ENCODE data around the gene MORN5. TPM values are rescaled to one million over a fixed set of nuclear protein-coding genes. Genes with fewer than 3 reads are reported as not detected.

The MORN5 gene
- total RNA-seq, 1 experiment from 2014 or later = not detected

DNA sequence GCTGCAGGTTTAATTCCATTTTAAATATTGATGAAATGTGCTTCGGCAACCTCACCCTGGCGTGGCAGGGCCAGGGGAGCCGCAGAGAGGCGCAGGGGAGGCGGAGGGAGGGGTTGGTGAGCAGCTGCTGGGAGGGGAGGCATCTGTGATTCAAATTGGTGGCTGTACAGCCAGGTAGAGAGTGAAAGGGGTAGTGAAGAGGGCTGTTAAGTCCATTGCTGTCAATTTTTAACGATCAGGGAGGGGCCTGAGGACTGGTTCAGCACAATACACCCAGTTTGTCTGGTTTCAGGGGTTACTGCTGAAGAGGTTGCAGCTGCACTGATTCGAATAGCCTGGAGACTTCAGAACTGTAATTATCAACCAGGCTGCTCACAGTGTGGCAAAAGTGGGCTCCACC, 37.7 kb downstream of the MORN5 start:
- DNase-seq (ENCODE audit: low read depth, low spot score) = no peak
- BruUV-seq (replicated peaks) = no TSS peak
- no peak for ATAC-seq
- in situ Hi-C loops (cut with HindIII; ENCODE audit: low pct_unique_long_range_greater_than_20kb, low sequenced_read_pairs) (no loop called here), intact Hi-C loops (cut with micrococcal nuclease; ENCODE audit: unreplicated experiment) (no loop called here)
- TF ChIP-seq, protein P1, sequence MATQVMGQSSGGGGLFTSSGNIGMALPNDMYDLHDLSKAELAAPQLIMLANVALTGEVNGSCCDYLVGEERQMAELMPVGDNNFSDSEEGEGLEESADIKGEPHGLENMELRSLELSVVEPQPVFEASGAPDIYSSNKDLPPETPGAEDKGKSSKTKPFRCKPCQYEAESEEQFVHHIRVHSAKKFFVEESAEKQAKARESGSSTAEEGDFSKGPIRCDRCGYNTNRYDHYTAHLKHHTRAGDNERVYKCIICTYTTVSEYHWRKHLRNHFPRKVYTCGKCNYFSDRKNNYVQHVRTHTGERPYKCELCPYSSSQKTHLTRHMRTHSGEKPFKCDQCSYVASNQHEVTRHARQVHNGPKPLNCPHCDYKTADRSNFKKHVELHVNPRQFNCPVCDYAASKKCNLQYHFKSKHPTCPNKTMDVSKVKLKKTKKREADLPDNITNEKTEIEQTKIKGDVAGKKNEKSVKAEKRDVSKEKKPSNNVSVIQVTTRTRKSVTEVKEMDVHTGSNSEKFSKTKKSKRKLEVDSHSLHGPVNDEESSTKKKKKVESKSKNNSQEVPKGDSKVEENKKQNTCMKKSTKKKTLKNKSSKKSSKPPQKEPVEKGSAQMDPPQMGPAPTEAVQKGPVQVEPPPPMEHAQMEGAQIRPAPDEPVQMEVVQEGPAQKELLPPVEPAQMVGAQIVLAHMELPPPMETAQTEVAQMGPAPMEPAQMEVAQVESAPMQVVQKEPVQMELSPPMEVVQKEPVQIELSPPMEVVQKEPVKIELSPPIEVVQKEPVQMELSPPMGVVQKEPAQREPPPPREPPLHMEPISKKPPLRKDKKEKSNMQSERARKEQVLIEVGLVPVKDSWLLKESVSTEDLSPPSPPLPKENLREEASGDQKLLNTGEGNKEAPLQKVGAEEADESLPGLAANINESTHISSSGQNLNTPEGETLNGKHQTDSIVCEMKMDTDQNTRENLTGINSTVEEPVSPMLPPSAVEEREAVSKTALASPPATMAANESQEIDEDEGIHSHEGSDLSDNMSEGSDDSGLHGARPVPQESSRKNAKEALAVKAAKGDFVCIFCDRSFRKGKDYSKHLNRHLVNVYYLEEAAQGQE (IDR thresholded peaks at IDR 0.05; ENCODE audit: insufficient read depth in 1 of 2, low read depth in 2 of 2, low read length in 1 of 2) = no peak
- TF ChIP-seq, protein P2, sequence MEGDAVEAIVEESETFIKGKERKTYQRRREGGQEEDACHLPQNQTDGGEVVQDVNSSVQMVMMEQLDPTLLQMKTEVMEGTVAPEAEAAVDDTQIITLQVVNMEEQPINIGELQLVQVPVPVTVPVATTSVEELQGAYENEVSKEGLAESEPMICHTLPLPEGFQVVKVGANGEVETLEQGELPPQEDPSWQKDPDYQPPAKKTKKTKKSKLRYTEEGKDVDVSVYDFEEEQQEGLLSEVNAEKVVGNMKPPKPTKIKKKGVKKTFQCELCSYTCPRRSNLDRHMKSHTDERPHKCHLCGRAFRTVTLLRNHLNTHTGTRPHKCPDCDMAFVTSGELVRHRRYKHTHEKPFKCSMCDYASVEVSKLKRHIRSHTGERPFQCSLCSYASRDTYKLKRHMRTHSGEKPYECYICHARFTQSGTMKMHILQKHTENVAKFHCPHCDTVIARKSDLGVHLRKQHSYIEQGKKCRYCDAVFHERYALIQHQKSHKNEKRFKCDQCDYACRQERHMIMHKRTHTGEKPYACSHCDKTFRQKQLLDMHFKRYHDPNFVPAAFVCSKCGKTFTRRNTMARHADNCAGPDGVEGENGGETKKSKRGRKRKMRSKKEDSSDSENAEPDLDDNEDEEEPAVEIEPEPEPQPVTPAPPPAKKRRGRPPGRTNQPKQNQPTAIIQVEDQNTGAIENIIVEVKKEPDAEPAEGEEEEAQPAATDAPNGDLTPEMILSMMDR (IDR thresholded peaks at IDR 0.05) = no peak
- no peak for TF ChIP-seq TCF7L2 (IDR thresholded peaks at IDR 0.05; ENCODE audit: low read depth, low read length)
- TF ChIP-seq SIN3A (IDR thresholded peaks at IDR 0.05; ENCODE audit: borderline replicate concordance, insufficient read depth, low read depth, low read length) = no peak
- no peak for TF ChIP-seq POLR2AphosphoS5 (IDR thresholded peaks at IDR 0.05; ENCODE audit: low read depth, low read length)
- Histone ChIP-seq H3K27me3 (ENCODE audit: control insufficient read depth, insufficient read depth, low read length) (no peaks in the 10 kb centered on the region), H3K36me3 (ENCODE audit: control insufficient read depth, insufficient read depth, low read length) (no peaks in the 10 kb centered on the region), H3K9me3 (ENCODE audit: control insufficient read depth, insufficient read depth, low read depth, low read length) (no peaks in the 10 kb centered on the region), H3K4me1 (ENCODE audit: control insufficient read depth, insufficient read depth, low read length) (no peaks in the 10 kb centered on the region), H3K4me3 (ENCODE audit: low read depth in 2 of 2, low read length in 2 of 2) (no peak overlapping the region), H3K27ac (ENCODE audit: low read length) (no peak overlapping the region)
- CTCF ChIA-PET = no interaction called here
- POLR2A ChIA-PET = no interaction called here

DNA sequence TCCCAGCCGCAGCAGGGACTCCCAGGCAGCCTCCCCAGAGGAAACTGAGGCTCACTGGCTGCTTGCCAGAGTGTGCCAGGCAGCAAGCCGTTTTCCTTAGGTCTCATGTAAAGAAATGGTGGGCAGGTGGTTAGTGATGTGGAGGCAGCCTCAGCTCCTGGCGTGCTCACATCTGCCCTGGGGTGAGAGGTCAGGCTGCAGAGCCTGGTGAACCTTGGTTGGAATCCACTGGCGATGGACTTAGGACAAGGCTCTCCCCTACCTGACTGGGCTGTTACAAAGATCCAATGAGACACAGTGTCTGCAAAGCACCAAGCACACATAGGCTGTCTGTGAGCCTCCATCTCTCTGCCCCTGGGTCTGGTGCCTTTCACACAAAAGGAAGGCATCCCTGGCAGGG, 38.2 kb downstream of the MORN5 start:
- TF ChIP-seq, protein P2 (IDR thresholded peaks at IDR 0.05) = no peak
- TF ChIP-seq, protein P1 (IDR thresholded peaks at IDR 0.05; ENCODE audit: insufficient read depth in 1 of 2, low read depth in 2 of 2, low read length in 1 of 2) = no peak
- TF ChIP-seq POLR2AphosphoS5 (IDR thresholded peaks at IDR 0.05; ENCODE audit: low read depth, low read length) = no peak
- no peak for TF ChIP-seq TCF7L2 (IDR thresholded peaks at IDR 0.05; ENCODE audit: low read depth, low read length)
- TF ChIP-seq SIN3A (IDR thresholded peaks at IDR 0.05; ENCODE audit: borderline replicate concordance, insufficient read depth, low read depth, low read length) = no peak

More for the DNA sequence above, 38.2 kb downstream of the MORN5 start:
- ATAC-seq = no peak
- Histone ChIP-seq H3K9me3 (ENCODE audit: control insufficient read depth, insufficient read depth, low read depth, low read length) (no peaks in the 10 kb centered on the region), H3K27me3 (ENCODE audit: control insufficient read depth, insufficient read depth, low read length) (no peaks in the 10 kb centered on the region), H3K27ac (ENCODE audit: low read length) (no peak overlapping the region), H3K4me3 (ENCODE audit: low read depth in 2 of 2, low read length in 2 of 2) (no peak overlapping the region), H3K4me1 (ENCODE audit: control insufficient read depth, insufficient read depth, low read length) (no peaks in the 10 kb centered on the region), H3K36me3 (ENCODE audit: control insufficient read depth, insufficient read depth, low read length) (no peaks in the 10 kb centered on the region)
- ChIA-PET CTCF (no interaction called here), POLR2A (no interaction called here)
- in situ Hi-C loops (cut with HindIII; ENCODE audit: low pct_unique_long_range_greater_than_20kb, low sequenced_read_pairs) (no loop called here), intact Hi-C loops (cut with micrococcal nuclease; ENCODE audit: unreplicated experiment) (no loop called here)
- DNase-seq (ENCODE audit: low read depth, low spot score) = no peak
- BruUV-seq (replicated peaks) = no TSS peak

Data from Panc1 (cell line).